ENCODE measurements around the gene ABI3BP. TPM values are rescaled to one million over a fixed set of nuclear protein-coding genes. Genes with fewer than 3 reads are reported as not detected.

The ABI3BP gene
- total RNA-seq, 1 donor from 2014 or later = not detected

DNA sequence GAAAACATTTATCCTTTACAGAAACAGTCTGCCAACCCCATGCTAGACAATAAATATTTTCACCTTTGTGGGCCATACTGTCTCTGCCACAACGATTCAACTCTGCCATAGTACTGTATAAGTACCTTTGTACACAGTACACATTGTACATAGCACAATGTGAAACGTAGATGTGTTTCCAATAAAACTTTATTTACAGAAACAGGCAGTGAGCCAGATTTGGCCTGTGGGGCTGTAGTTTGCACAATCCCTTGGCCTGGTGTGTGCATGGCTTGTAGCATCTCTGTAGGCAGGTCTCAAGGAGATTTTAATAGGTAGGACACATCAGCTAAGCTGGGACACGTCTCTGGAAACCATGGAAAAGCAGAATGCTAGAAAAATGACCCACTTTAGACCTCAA lies 209.6 kb downstream of the ABI3BP start:
- no peaks in the 10 kb centered on the region for H3K27me3 Mint-ChIP-seq (ENCODE audit: low read depth)
- TF ChIP-seq, protein P1, sequence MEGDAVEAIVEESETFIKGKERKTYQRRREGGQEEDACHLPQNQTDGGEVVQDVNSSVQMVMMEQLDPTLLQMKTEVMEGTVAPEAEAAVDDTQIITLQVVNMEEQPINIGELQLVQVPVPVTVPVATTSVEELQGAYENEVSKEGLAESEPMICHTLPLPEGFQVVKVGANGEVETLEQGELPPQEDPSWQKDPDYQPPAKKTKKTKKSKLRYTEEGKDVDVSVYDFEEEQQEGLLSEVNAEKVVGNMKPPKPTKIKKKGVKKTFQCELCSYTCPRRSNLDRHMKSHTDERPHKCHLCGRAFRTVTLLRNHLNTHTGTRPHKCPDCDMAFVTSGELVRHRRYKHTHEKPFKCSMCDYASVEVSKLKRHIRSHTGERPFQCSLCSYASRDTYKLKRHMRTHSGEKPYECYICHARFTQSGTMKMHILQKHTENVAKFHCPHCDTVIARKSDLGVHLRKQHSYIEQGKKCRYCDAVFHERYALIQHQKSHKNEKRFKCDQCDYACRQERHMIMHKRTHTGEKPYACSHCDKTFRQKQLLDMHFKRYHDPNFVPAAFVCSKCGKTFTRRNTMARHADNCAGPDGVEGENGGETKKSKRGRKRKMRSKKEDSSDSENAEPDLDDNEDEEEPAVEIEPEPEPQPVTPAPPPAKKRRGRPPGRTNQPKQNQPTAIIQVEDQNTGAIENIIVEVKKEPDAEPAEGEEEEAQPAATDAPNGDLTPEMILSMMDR (conservative IDR thresholded peaks at IDR 0.05) = no peak
- no peaks in the 10 kb centered on the region for H3K36me3 Mint-ChIP-seq (ENCODE audit: low read depth)
- peaks cover 7% of the 10 kb centered on the region for H3K9me3 Mint-ChIP-seq
- no peak overlapping the region for H3K4me3 Mint-ChIP-seq
- no peak overlapping the region for H3K27ac Mint-ChIP-seq (ENCODE audit: unreplicated experiment)
- DNase-seq (ENCODE audit: low read depth, low spot score) = no peak
- no peaks in the 10 kb centered on the region for H3K4me1 Mint-ChIP-seq

DNA sequence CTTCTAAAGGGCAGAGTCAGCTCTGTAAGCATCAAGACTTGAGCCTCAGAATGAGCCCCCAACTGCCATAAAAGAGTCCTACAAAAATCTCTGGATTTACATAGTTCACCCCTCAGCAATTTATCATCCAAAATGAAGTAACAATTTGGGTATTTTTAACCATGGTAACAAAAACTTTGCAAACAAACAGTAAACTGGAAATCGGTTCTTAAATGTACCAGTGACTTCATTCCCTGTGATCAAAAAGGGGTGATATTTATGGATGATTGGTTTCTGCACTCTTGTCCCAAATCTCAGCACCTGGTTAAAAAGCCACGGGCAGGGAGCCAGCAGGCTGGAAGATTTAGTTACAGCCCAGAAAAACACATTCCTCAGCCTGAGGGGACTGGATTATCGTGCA lies 210.3 kb downstream of the ABI3BP start:
- Mint-ChIP-seq H3K4me1 (no peaks in the 10 kb centered on the region), H3K9me3 (peaks cover 7% of the 10 kb centered on the region), H3K27ac (ENCODE audit: unreplicated experiment) (no peak overlapping the region), H3K27me3 (ENCODE audit: low read depth) (no peaks in the 10 kb centered on the region), H3K4me3 (no peak overlapping the region), H3K36me3 (ENCODE audit: low read depth) (no peaks in the 10 kb centered on the region)
- DNase-seq (ENCODE audit: low read depth, low spot score) = no peak
- TF ChIP-seq, protein P1 (conservative IDR thresholded peaks at IDR 0.05) = no peak

DNA sequence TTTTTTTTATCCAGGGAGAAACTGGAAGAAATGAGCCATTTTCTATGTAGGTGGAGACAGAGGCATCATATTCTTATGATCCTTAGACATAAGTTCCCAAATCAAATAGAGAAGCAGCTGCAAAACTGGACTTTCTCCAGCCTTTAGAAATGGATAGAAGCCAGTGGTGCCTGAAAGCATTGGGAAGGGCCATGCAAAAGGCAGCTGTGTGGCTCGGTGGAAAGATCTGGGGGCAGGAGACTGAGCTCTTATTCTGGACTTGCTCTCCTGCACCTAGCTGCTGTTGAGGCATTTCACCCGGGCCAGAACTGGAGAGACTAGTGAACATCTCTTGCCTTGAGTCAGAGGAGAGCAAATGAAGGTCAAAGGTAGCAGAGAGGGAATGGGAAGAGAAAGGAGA lies 210.9 kb downstream of the ABI3BP start:
- DNase-seq (ENCODE audit: low read depth, low spot score) = no peak
- H3K9me3 Mint-ChIP-seq = peaks cover 7% of the 10 kb centered on the region
- TF ChIP-seq, protein P1 (conservative IDR thresholded peaks at IDR 0.05) = no peak
- H3K4me1 Mint-ChIP-seq = no peaks in the 10 kb centered on the region
- H3K36me3 Mint-ChIP-seq (ENCODE audit: low read depth) = no peaks in the 10 kb centered on the region
- no peaks in the 10 kb centered on the region for H3K27me3 Mint-ChIP-seq (ENCODE audit: low read depth)
- H3K27ac Mint-ChIP-seq (ENCODE audit: unreplicated experiment) = no peak overlapping the region
- H3K4me3 Mint-ChIP-seq = no peak overlapping the region

GRCh38 chr3:100781301-100781700 lies 211.9 kb downstream of the ABI3BP start:
- no peak for DNase-seq (ENCODE audit: low read depth, low spot score)
- H3K9me3 Mint-ChIP-seq = peaks cover 7% of the 10 kb centered on the region
- TF ChIP-seq, protein P1 (conservative IDR thresholded peaks at IDR 0.05) = no peak
- H3K4me1 Mint-ChIP-seq = no peaks in the 10 kb centered on the region
- no peaks in the 10 kb centered on the region for H3K27me3 Mint-ChIP-seq (ENCODE audit: low read depth)
- no peaks in the 10 kb centered on the region for H3K36me3 Mint-ChIP-seq (ENCODE audit: low read depth)
- H3K27ac Mint-ChIP-seq (ENCODE audit: unreplicated experiment) = no peak overlapping the region
- H3K4me3 Mint-ChIP-seq = no peak overlapping the region

- H3K36me3 Mint-ChIP-seq (ENCODE audit: low read depth) = no peaks in the 10 kb centered on the region
Measured at GRCh38 chr3:100780071-100780622, 213.1 kb downstream of the ABI3BP start.

More at GRCh38 chr3:100780071-100780622, 213.1 kb downstream of the ABI3BP start:
- no peak for DNase-seq (ENCODE audit: low read depth, low spot score)
- Mint-ChIP-seq H3K4me1 (no peaks in the 10 kb centered on the region), H3K27ac (ENCODE audit: unreplicated experiment) (no peak overlapping the region), H3K27me3 (ENCODE audit: low read depth) (no peaks in the 10 kb centered on the region), H3K4me3 (no peak overlapping the region), H3K9me3 (peaks cover 9% of the 10 kb centered on the region)
- TF ChIP-seq, protein P1 (conservative IDR thresholded peaks at IDR 0.05) = no peak

Data from neural crest cell (in vitro differentiated cells).